Stimulated activated naive CD8-positive, alpha-beta T cell treated with anti-CD3 and anti-CD28 coated beads, Interleukin-15, Interleukin-2, amounts not matched to agents 100 U/mL and 50 U/mL, for 24 hours (primary cell): ENCODE data around the gene NUDCD2.
"Not testable (repeated sequence)": the region's sequence is repeated elsewhere in the genome, so short reads cannot be mapped to it uniquely, and the experiment has no call there.

ENCODE experiments used
- ATAC-seq: fragments of 150-1000 bp; cut with Tn5 transposase; one replicate; pipeline ENCODE4 v1.10.0; 2021
- DNase-seq: peaks from one replicate; pipeline ENCODE4 v3.0.0; 2021

The NUDCD2 gene

DNA sequence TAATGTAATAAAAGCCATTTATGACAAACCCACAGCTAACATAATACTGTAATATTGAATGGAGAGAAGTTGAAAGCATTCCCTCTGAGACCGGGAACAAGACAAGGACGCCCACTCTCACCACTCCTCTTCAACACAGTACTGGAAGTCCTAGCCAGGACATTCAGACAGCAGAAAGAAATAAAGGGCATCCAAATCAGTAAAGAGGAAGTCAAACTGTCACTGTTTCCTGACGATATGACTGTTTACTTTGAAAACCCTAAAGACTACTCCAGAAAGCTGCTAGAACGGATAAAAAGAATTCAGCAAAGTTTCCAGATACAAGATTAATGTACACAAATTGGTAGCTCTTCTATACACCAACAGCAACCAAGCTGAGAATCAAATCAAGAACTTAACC lies 33.8 kb downstream of the NUDCD2 start:
- not testable (repeated sequence) for ATAC-seq, DNase-seq

DNA sequence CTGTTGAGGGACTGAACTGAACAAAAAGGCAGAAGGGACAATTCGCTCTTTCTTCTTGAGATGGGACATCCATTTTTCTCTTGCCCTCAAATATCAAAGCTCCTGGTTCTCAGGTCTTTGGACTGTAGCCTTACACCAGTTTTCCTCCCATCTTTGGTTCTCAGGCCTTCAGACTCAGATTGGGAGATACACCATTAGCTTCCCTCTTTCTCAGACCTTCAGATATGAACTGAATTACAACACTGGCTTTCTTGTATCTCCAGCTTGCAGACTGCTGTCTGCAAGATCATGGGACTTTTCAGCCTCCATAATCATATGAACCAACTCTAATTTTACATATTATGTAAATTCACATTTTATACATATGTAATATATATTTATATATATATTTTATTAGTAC lies 35.1 kb downstream of the NUDCD2 start:
- ATAC-seq (no peak), DNase-seq (no peak)

DNA sequence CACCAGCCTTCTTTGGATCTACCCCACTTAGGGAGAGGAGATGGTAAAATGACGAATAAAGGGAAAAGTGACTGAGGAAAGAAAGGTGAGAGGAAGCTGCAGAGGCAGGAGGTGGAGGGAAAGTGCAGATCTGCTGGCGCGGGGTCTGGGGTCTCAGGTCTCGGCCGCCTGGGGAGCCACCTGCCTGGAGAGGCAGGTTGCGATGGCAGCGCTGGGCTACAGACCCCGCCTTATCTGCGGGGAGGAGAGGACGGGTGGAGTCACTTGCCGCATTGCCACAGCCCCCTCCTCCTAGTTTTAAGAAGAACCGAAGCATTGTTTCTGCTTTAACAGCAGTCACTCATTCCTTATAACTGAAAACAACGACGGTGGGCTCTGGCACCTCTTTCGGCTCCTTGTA lies 44.2 kb downstream of the NUDCD2 start:
- not testable (repeated sequence) for ATAC-seq, DNase-seq

DNA sequence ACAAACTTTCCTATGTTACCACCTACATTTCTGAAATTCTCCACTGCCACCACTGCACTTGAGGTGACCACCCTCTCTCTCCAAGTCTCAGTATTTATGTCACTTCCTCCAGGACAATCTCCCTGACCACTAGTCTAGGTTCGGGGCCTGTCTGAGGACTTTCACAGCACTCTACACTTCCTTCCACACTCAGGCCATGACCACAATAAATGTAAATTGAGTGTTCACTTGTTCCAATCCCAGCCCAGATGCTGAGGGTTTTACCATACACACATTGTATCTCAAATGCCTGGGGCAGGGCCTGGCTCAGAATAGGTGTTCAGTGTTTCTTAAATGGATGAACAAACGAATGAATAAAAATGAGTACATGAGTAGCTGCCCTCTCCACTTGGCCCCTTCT lies 49.4 kb downstream of the NUDCD2 start:
- DNase-seq (no peak), ATAC-seq (no peak)

DNA sequence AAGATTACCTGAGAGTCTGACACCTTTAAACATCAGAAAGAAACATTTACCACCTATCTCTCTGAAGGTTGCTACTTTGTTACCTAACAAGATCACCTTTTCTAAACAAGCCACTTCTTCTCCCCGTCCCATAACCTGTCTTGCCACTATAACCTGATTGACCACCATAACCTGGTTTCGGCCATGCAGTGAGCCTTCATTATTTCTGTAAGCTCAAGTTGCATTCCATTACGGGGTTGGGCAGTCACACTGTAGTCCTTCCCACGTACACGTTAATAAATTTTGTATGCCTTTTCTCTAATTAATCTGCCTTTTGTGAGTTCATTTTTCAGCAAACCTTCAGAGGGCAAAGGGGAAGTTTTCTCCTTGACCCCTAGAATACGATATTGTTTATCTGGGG lies 50.5 kb downstream of the NUDCD2 start:
- DNase-seq (no peak), ATAC-seq (no peak)

DNA sequence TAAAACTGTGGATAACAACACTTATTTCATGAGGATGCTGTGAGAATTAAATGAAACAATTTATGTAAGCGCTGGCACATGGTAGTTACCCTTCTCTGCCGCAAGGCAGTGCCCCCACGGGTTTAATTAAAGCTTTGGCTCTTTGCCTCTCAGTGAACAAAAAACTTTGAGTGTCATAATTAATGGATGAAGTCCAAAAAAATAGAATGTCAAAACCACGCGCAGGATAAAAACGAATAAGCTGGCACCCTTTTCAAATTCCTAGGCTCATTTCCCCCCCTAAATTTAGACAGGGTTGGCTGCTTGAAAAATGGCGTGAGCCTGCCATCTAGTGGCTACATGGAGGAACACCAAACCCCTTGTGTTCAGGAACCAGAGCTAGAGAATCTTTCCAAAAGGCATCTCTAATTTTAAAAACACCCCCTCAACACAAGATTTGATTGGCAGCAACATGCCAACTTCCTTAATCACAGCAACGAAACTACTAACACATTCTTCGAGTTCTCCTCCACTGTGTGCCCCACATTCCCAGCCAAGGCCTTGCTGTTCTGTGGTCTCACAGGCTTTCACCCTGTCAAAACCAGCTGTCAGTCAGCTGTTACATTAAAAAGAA lies 51.5 kb downstream of the NUDCD2 start:
- DNase-seq: peak; percentile 60
- ATAC-seq: peak; percentile 77

DNA sequence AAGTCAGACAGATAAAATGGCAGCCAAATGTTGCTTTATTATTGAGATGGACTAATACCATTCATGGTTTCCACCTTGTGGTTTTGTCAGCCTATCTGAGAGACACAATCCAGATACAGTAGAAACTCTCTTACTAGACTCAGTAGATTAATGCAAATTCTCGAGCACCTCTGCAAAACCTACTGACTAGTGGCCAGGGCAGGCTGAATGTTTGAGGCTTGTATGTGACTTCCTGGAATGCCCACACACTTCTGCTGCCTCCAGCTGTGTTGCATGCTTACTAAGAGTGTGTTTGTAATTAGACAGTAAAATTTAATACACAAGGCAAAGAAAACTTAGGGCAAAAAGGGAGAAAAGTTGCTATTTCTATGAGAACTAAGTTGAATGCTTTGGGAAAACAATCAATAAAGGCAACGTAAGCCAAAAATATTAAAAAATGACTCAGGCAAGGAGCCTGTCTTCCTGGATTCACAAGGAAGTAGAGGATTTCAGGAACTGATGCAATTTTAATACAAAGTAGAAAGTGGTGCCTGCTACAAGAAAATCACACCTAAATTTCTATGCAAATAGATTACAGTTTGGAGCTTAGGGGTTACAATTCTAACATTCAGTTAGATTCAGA lies 52.8 kb downstream of the NUDCD2 start:
- DNase-seq: no peak
- peak; percentile 31 for ATAC-seq

DNA sequence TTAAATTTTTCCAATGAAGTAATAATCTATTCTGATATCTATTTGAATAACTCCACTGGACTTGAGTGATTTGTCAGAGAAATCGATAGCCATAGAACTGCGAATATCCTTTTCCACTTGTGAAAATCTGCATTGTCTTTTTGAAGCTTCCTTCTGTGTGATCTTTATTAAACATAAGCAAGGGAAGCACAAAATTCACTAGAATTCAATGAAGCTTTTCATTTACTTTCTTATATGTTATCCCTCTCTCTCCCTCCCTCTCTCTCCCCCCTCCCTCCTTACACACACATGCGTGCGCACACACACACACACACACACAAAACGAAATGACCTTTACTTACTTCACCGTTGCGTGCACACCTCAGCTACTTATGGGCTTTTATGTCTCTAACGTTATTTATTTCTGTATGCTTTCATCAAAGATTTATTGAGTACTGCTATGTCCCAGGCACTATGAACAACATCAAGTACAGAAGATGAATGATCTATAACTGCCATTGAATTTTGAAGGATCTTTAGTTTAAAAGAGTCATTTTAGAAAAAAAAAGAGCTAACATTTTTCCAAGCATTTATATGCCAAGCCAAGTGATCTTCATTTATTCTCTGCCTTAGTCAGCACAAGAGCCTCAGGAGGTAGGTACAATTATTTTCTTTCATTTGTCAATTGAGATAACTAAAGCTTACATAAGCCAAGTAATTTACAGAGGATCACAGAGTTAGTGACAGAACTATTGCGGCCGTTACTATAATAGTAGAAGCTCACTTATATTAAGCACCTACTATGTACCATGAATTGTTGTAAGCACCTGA lies 55.3 kb downstream of the NUDCD2 start:
- no peak for ATAC-seq
- no peak for DNase-seq

DNA sequence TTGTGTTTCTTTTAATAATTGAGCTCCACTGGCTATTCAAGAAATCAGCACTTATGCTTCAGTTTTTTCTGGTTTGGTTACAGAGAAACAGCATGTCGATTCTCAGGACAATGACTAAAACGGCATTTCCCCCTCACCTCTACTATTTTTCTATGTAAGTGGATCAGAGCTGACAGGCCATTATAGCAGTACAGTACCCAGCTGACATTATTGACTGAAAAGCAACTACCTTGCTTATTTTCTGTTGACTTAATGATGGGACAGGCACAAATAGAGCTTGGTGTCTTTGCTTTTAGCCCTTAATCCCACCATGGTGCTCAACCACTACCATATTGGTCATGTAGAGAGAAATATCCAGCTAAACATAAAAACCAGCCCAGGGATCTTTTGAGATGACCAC lies 57.9 kb downstream of the NUDCD2 start:
- ATAC-seq (no peak), DNase-seq (no peak)

DNA sequence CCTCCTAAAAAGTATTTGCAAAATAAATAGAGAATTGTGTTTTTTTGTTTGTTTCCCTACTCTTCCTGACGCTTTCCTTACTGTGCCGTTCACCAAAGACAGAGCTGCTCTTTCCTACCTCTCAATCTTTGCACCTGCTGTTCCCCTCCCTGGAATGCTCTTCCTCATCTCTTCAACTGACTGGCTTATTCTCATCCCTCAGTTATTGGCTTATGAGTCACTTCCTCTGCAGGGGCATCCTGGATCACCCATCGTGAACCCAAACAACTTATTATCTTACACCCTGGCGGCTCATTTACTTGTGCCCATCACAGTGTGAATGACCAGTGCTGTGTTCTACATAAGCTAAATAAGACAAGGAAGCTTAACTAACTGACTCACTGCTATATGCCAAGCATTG lies 58.6 kb downstream of the NUDCD2 start:
- no peak for ATAC-seq
- DNase-seq: no peak

DNA sequence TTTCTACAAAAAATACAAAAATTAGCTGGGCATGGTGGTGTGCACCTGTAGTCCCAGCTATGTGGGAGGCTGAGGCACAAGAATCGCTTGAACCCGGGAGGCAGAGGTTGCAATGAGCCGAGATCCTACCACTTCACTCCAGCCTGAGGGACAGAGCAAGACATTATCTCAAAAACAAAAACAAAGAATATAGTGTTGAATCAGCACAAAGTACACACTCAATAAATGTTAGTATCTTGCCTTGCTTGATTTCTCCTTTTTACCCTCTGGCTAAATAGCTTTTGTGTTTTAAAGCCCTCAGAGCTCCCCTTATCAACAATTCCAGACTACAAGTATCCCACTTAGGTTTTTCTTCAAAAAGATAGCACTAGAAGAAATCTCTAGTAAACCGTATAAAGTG lies 60.0 kb downstream of the NUDCD2 start:
- DNase-seq (no peak), ATAC-seq (no peak)

DNA sequence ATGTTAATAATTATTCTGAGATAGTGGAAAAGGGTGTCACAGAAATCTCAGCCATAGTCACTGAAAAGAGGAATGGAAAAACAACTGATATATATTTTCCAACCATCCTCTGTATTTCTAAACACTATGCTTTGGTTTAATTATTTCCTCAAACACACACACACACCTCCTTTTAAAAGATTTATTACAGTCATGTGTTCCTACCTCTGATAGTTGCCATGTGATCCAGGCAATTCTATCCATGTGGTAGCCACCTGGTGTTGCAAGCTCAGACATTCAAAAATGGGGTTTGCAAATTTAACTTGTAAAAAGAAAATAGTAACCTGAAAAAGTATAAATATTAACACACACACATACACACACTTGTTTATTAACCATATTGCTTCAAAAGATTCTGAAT lies 62.5 kb downstream of the NUDCD2 start:
- DNase-seq (no peak), ATAC-seq (no peak)

DNA sequence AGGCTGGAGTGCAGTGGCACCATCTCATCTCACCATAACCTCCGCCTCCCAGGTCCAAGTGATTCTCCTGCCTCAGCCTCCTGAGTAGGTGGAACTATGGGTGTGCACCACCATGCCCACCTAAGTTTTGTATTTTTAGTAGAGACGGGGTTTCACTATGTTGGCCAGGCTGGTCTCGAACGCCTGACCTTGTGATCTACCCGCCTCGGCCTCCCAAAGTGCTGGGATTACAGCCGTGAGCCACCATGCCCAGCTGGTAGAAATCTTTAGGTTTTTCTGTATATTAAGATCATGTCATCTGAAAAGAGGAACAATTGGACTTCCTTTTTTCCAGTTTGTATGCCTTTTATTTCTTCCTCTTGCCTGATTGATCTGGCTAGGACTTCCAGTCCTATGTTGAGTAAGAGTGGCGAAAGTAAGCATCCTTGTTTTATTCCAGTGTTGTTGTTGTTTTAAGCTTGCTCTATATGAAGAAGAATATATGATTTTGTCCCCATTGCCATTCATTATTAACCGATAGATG lies 63.0 kb downstream of the NUDCD2 start:
- DNase-seq, ATAC-seq: not testable (repeated sequence)
